SU-DHL-6 (cell line): ENCODE measurements around the gene PLEKHS1.

Source experiments
- CTCF ChIP-seq: fragments of 200-600 bp; sonication (generic); IDR thresholded peaks from one replicate; pipeline ENCODE4 v1.5.1; 2017; ENCODE audit warnings: antibody characterized with exemption, mild to moderate bottlenecking, low read length, moderate library complexity; ENCODE audit not compliant: insufficient read depth, poor library complexity, severe bottlenecking
- EZH2phosphoT487 ChIP-seq: fragments of 200-600 bp; sonication (generic), shearing (Covaris generic); conservative IDR thresholded peaks from 2 replicates; pipeline ENCODE4 v1.6.1; 2018; ENCODE audit warnings: mild to moderate bottlenecking, antibody characterized with exemption, low read length, moderate library complexity, mixed read lengths

DNA sequence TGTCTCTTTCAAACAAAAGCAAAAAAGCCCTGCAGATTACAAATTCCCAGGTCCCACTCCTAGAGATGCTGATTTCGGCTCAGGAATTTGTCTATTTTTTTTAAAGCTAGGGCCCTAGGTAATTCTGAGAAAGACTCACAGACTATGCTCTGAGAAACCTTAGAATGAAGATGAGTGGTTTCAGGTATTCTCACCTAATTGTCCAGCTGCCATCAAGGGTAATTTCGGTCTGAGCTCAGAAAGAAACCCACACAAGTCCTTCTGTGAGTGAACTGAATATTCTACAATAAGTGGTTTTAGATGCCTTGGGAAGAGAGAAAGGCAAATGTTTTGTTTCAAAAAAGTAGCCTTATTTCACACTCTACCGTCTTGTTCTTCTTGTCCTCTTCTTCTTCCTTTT is 56.7 kb downstream of the PLEKHS1 start:
- no peak for TF ChIP-seq CTCF
- no peak for TF ChIP-seq EZH2phosphoT487
